ENCODE data around the gene CCDC134.
A peak's percentile ranks its signal among the peaks of the same experiment; 100 is the strongest.

Gene CCDC134

GRCh38 chr22:41823797-41824196 lies 23.3 kb downstream of the CCDC134 start:
- peaks cover 0 to 6% of the 10 kb centered on the region in 2 donors for H3K36me3 ChIP-seq (ENCODE audit: control insufficient read depth in 2 of 2, insufficient read depth in 2 of 2, low read length in 2 of 2)
- no peaks in the 10 kb centered on the region for H3K27me3 ChIP-seq (ENCODE audit: control insufficient read depth in 1 of 2, insufficient read depth in 2 of 2, low read length in 2 of 2)
- H3K4me3 ChIP-seq (ENCODE audit: low read length in 2 of 2): no peak overlapping the region
- peaks cover 5% of the 10 kb centered on the region for H3K4me1 ChIP-seq (ENCODE audit: control insufficient read depth, insufficient read depth, low read length)
- no peak overlapping the region for H3K27ac ChIP-seq (ENCODE audit: low read length)
- no peaks in the 10 kb centered on the region for H3K9me3 ChIP-seq (ENCODE audit: control insufficient read depth in 2 of 2, low read length in 2 of 2)
- H3K9ac ChIP-seq (ENCODE audit: low read length in 2 of 2): no peak overlapping the region

GRCh38 chr22:41825376-41825775 lies 24.9 kb downstream of the CCDC134 start:
- H3K4me1 ChIP-seq (ENCODE audit: control insufficient read depth, insufficient read depth, low read length): peaks cover 5% of the 10 kb centered on the region
- H3K4me3 ChIP-seq (ENCODE audit: low read length in 2 of 2): no peak overlapping the region
- H3K27ac ChIP-seq (ENCODE audit: low read length): no peak overlapping the region
- peaks cover 0 to 2% of the 10 kb centered on the region in 2 donors for H3K36me3 ChIP-seq (ENCODE audit: control insufficient read depth in 2 of 2, insufficient read depth in 2 of 2, low read length in 2 of 2)
- H3K9ac ChIP-seq (ENCODE audit: low read length in 2 of 2): no peak overlapping the region
- H3K9me3 ChIP-seq (ENCODE audit: control insufficient read depth in 2 of 2, low read length in 2 of 2): no peaks in the 10 kb centered on the region
- H3K27me3 ChIP-seq (ENCODE audit: control insufficient read depth in 1 of 2, insufficient read depth in 2 of 2, low read length in 2 of 2): no peaks in the 10 kb centered on the region

GRCh38 chr22:41826021-41826420 lies 25.5 kb downstream of the CCDC134 start:
- Histone ChIP-seq H3K4me1 (ENCODE audit: control insufficient read depth, insufficient read depth, low read length) (peaks cover 5% of the 10 kb centered on the region), H3K4me3 (ENCODE audit: low read length in 2 of 2) (no peak overlapping the region), H3K27me3 (ENCODE audit: control insufficient read depth in 1 of 2, insufficient read depth in 2 of 2, low read length in 2 of 2) (no peaks in the 10 kb centered on the region), H3K9me3 (ENCODE audit: control insufficient read depth in 2 of 2, low read length in 2 of 2) (no peaks in the 10 kb centered on the region), H3K27ac (ENCODE audit: low read length) (no peak overlapping the region), H3K9ac (ENCODE audit: low read length in 2 of 2) (no peak overlapping the region), H3K36me3 (ENCODE audit: control insufficient read depth in 2 of 2, insufficient read depth in 2 of 2, low read length in 2 of 2) (peaks cover 0 to 2% of the 10 kb centered on the region in 2 donors)

GRCh38 chr22:41826430-41827383 lies 26.2 kb downstream of the CCDC134 start:
- peaks cover 0 to 2% of the 10 kb centered on the region in 2 donors for H3K36me3 ChIP-seq (ENCODE audit: control insufficient read depth in 2 of 2, insufficient read depth in 2 of 2, low read length in 2 of 2)
- H3K9ac ChIP-seq (ENCODE audit: low read length in 2 of 2): no peak overlapping the region
- H3K4me3 ChIP-seq (ENCODE audit: low read length in 2 of 2): no peak overlapping the region
- H3K27me3 ChIP-seq (ENCODE audit: control insufficient read depth in 1 of 2, insufficient read depth in 2 of 2, low read length in 2 of 2): no peaks in the 10 kb centered on the region
- peaks cover 5% of the 10 kb centered on the region for H3K4me1 ChIP-seq (ENCODE audit: control insufficient read depth, insufficient read depth, low read length)
- no peaks in the 10 kb centered on the region for H3K9me3 ChIP-seq (ENCODE audit: control insufficient read depth in 2 of 2, low read length in 2 of 2)
- no peak overlapping the region for H3K27ac ChIP-seq (ENCODE audit: low read length)

GRCh38 chr22:41827671-41828070 lies 27.2 kb downstream of the CCDC134 start:
- Histone ChIP-seq H3K9ac (ENCODE audit: low read length in 2 of 2) (no peak overlapping the region), H3K9me3 (ENCODE audit: control insufficient read depth in 2 of 2, low read length in 2 of 2) (no peaks in the 10 kb centered on the region), H3K36me3 (ENCODE audit: control insufficient read depth in 2 of 2, insufficient read depth in 2 of 2, low read length in 2 of 2) (peaks cover 0 to 2% of the 10 kb centered on the region in 2 donors), H3K27ac (ENCODE audit: low read length) (no peak overlapping the region), H3K27me3 (ENCODE audit: control insufficient read depth in 1 of 2, insufficient read depth in 2 of 2, low read length in 2 of 2) (no peaks in the 10 kb centered on the region), H3K4me1 (ENCODE audit: control insufficient read depth, insufficient read depth, low read length) (peaks cover 15% of the 10 kb centered on the region), H3K4me3 (ENCODE audit: low read length in 2 of 2) (no peak overlapping the region)

- no peak overlapping the region for H3K4me3 ChIP-seq (ENCODE audit: low read length in 2 of 2)
- peaks cover 15% of the 10 kb centered on the region for H3K4me1 ChIP-seq (ENCODE audit: control insufficient read depth, insufficient read depth, low read length)
- H3K27me3 ChIP-seq (ENCODE audit: control insufficient read depth in 1 of 2, insufficient read depth in 2 of 2, low read length in 2 of 2): no peaks in the 10 kb centered on the region
- peaks cover 0 to 2% of the 10 kb centered on the region in 2 donors for H3K36me3 ChIP-seq (ENCODE audit: control insufficient read depth in 2 of 2, insufficient read depth in 2 of 2, low read length in 2 of 2)
- no peaks in the 10 kb centered on the region for H3K9me3 ChIP-seq (ENCODE audit: control insufficient read depth in 2 of 2, low read length in 2 of 2)
- no peak overlapping the region for H3K27ac ChIP-seq (ENCODE audit: low read length)
- H3K9ac ChIP-seq (ENCODE audit: low read length in 2 of 2): no peak overlapping the region
Observed at GRCh38 chr22:41828516-41828915, 28.0 kb downstream of the CCDC134 start.

GRCh38 chr22:41830174-41830573 lies 29.7 kb downstream of the CCDC134 start:
- no peak overlapping the region for H3K4me3 ChIP-seq (ENCODE audit: low read length in 2 of 2)
- no peaks in the 10 kb centered on the region for H3K9me3 ChIP-seq (ENCODE audit: control insufficient read depth in 2 of 2, low read length in 2 of 2)
- H3K27ac ChIP-seq (ENCODE audit: low read length): no peak overlapping the region
- H3K36me3 ChIP-seq (ENCODE audit: control insufficient read depth in 2 of 2, insufficient read depth in 2 of 2, low read length in 2 of 2): peaks cover 0 to 2% of the 10 kb centered on the region in 2 donors
- H3K27me3 ChIP-seq (ENCODE audit: control insufficient read depth in 1 of 2, insufficient read depth in 2 of 2, low read length in 2 of 2): no peaks in the 10 kb centered on the region
- H3K9ac ChIP-seq (ENCODE audit: low read length in 2 of 2): no peak overlapping the region
- peaks cover 26% of the 10 kb centered on the region for H3K4me1 ChIP-seq (ENCODE audit: control insufficient read depth, insufficient read depth, low read length)

- Histone ChIP-seq H3K4me1 (ENCODE audit: control insufficient read depth, insufficient read depth, low read length) (peaks cover 22% of the 10 kb centered on the region), H3K9ac (ENCODE audit: low read length in 2 of 2) (no peak overlapping the region), H3K4me3 (ENCODE audit: low read length in 2 of 2) (no peak overlapping the region), H3K27ac (ENCODE audit: low read length) (peak overlapping the region; percentile 88), H3K36me3 (ENCODE audit: control insufficient read depth in 2 of 2, insufficient read depth in 2 of 2, low read length in 2 of 2) (peaks cover 0 to 5% of the 10 kb centered on the region in 2 donors), H3K27me3 (ENCODE audit: control insufficient read depth in 1 of 2, insufficient read depth in 2 of 2, low read length in 2 of 2) (no peaks in the 10 kb centered on the region), H3K9me3 (ENCODE audit: control insufficient read depth in 2 of 2, low read length in 2 of 2) (no peaks in the 10 kb centered on the region)
Observed at GRCh38 chr22:41831383-41831782, 30.9 kb downstream of the CCDC134 start.

- H3K36me3 ChIP-seq (ENCODE audit: control insufficient read depth in 2 of 2, insufficient read depth in 2 of 2, low read length in 2 of 2): peaks cover 0 to 11% of the 10 kb centered on the region in 2 donors
- no peaks in the 10 kb centered on the region for H3K27me3 ChIP-seq (ENCODE audit: control insufficient read depth in 1 of 2, insufficient read depth in 2 of 2, low read length in 2 of 2)
- peaks cover 21% of the 10 kb centered on the region for H3K4me1 ChIP-seq (ENCODE audit: control insufficient read depth, insufficient read depth, low read length)
- H3K9me3 ChIP-seq (ENCODE audit: control insufficient read depth in 2 of 2, low read length in 2 of 2): no peaks in the 10 kb centered on the region
- H3K9ac ChIP-seq (ENCODE audit: low read length in 2 of 2): peak overlapping the region; percentile 65 to 86
- H3K27ac ChIP-seq (ENCODE audit: low read length): peak overlapping the region; percentile 88
- peak overlapping the region; percentile 54 to 85 for H3K4me3 ChIP-seq (ENCODE audit: low read length in 2 of 2)
Observed at GRCh38 chr22:41831828-41832552, 31.5 kb downstream of the CCDC134 start.

- Histone ChIP-seq H3K4me1 (ENCODE audit: control insufficient read depth, insufficient read depth, low read length) (peaks cover 21% of the 10 kb centered on the region), H3K27ac (ENCODE audit: low read length) (peak within 1 kb of the TSS; percentile 88)
Observed at GRCh38 chr22:41832553-41833368, 32.3 kb downstream of the CCDC134 start, which contains the start of gene SREBF2. SREBF2 (plus strand) TSS chr22:41833105; CDS start chr22:41833271, 166 bp downstream.

More at GRCh38 chr22:41832553-41833368, 32.3 kb downstream of the CCDC134 start, which contains the start of gene SREBF2:
- Histone ChIP-seq H3K9ac (ENCODE audit: low read length in 2 of 2) (peak within 1 kb of the TSS; percentile 65 to 86), H3K36me3 (ENCODE audit: control insufficient read depth in 2 of 2, insufficient read depth in 2 of 2, low read length in 2 of 2) (peaks cover 0 to 11% of the 10 kb centered on the region in 2 donors), H3K27me3 (ENCODE audit: control insufficient read depth in 1 of 2, insufficient read depth in 2 of 2, low read length in 2 of 2) (no peaks in the 10 kb centered on the region), H3K9me3 (ENCODE audit: control insufficient read depth in 2 of 2, low read length in 2 of 2) (no peaks in the 10 kb centered on the region), H3K4me3 (ENCODE audit: low read length in 2 of 2) (peak within 1 kb of the TSS; percentile 82 to 85)

Data from stomach smooth muscle (tissue), 2 donors.